Stimulated activated CD4-positive, alpha-beta T cell treated with anti-CD3 and anti-CD28 coated beads, Interleukin-12 subunit alpha, Interleukin-12 subunit beta, amount 100 ng/mL, for 24 hours (primary cell): ENCODE data around the gene DCLRE1C.
"Not testable (repeated sequence)": the region's sequence is repeated elsewhere in the genome, so short reads cannot be mapped to it uniquely, and the experiment has no call there.

Experiments
- DNase-seq, 2 experiments: peaks; one replicate each; pipeline ENCODE4 v3.0.0-alpha.2; 2020; ENCODE audit warnings: low read depth in 2 of 2

Gene DCLRE1C

DNA sequence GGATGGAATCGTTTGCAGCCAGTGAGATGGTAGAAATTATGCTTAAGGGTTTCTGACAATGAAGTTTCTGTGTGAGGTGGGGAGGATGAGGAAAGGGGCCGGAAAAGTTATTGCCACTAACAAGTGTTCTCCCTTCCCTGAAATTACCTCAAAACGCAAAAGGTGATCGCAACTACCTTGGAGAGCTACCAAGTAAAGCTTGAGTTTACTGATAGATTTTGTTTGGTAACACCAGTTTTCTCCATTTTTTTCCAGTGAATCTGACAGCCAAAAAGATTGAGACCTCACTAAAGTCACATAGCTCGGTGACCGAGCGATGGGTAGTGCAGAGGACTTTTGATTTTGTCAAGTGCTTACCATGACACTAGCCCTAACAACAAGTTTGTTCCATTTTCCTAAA is 73.7 kb downstream of the DCLRE1C start:
- no peak for DNase-seq

DNA sequence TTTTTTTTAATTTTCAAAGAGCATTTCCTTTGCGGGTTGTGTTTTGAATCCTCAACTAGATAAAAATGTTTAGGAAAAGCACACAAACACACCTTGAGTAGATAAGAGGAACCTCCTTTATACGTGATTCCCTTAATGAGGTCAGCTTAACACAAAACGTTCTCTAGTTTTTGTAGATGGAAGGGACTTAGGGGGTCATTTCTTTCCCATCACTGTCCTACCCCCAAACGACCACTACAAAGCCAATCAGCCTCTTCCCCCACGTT is 74.0 kb downstream of the DCLRE1C start:
- DNase-seq, result no peak

DNA sequence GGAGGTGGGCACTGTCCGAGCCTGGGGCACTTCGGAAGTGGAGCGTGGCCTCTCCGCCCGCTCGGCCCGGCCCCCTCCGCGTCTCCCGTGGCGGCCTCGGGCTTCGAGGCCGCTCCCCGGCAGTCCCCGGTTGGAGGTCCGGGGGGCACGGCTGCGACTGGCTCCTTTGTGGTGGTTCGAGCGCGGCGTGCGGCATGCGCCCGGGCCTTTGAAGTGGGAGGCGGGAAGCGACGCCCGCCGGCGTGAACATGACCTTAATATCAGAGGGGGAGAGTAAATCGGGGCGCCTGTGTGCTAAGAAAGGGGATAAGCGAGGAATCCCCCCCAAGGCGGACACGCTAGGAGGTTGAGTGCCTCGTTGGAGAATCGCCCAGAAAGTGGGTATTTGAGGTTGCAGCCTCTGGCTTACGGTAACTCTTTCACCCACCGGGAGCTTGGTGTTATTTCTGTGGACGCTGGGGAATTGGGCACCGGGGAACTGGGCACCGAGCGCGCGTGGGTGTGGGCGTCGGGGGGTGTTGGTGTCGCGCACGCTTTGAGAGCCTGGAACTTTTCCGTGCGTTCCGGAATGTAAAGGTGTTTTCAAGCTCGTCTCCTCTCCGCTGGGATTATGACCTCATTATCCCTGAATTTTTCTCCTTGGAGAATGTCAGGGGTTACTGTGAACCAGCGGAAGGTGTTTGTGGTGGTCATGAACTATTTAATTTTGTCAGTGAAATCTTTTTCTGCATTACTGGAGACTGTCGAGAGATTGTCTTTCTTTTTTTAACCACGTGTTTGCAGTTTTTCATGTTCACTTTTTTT is 74.6 kb downstream of the DCLRE1C start:
- peak; percentile 18 to 31 for DNase-seq

DNA sequence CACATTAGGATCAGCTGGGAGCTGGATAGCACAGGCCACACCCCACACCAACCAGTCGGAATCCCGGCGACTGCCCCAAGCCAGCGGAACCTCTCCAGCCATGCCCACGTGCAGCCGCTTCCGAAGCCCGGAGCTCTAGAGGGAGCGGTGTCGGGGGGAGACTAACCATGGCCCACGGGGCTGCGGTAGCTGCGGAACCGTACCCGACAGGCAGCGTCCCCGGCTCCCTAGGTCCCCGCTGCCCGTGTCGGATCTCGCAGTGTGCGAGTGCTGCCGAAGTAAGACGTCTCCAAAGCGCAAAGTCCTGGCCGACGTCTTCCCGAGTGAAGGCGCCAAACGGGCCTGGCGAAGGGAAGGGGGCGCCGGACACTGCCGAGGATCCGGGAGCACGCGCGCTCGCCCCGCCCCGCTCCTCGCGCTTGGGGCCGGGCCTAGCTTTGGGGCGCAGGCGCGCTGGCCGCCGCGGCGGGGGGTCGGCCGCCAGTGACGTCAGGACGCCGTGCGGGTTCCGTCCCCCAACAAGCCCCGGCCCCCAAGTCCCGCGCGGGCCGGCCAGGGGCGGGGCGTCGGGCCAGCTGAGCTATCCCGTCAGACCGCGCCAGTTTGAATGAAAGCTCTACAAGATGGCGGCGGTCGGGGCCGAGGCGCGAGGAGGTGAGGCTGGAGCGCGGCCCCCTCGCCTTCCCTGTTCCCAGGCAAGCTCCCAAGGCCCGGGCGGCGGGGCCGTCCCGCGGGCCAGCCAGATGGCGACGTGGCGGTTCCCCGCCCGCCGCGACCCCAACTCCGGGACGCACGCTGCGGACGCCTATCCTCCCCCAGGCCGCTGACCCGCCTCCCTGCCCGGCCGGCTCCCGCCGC is 75.4 kb downstream of the DCLRE1C start, which contains the start of gene SUV39H2:
TSS of gene SUV39H2 (plus strand) at position 601 of the 858 bp plus-strand sequence. CDS start at position 624, 23 bp downstream.
- peak; percentile 87 to 89 for DNase-seq

DNA sequence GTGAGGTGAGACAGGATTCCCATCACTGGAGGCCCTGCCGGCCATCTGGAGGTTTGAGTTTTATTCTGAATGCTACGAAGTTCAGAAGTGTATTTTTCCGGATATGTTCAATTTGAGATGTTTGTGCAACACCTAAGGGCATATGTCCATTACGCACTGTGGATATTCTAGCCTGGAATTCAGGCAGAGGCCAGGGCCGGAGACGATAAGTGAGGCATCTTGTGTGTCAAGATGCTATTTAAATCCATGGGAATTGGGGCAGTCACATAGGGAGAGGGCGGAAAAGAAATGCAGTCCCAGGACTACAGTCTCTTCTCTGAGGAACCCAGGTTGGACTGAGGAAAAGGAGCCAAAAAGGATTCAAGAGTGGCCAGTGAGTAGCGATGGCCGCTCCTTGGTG is 77.1 kb downstream of the DCLRE1C start:
- no peak for DNase-seq

DNA sequence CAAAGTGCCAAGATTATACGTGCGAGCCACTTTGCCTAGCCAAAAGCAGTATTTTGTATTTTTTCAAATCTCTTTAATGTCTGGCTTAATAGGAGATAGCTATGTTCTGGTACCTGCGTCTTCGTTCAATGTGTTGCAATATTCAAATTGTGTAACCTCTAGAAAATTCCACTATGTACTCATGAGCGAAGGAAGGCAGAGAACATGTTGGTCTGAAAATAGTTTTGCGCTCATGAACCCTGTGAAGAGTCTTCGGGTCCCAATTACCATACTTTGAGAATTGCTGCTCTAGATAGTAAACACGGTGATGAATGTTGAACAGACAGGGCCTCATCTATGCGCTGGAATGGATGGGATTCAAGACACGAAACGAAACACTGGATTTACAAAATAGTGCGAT is 78.0 kb downstream of the DCLRE1C start:
- DNase-seq, result no peak

DNA sequence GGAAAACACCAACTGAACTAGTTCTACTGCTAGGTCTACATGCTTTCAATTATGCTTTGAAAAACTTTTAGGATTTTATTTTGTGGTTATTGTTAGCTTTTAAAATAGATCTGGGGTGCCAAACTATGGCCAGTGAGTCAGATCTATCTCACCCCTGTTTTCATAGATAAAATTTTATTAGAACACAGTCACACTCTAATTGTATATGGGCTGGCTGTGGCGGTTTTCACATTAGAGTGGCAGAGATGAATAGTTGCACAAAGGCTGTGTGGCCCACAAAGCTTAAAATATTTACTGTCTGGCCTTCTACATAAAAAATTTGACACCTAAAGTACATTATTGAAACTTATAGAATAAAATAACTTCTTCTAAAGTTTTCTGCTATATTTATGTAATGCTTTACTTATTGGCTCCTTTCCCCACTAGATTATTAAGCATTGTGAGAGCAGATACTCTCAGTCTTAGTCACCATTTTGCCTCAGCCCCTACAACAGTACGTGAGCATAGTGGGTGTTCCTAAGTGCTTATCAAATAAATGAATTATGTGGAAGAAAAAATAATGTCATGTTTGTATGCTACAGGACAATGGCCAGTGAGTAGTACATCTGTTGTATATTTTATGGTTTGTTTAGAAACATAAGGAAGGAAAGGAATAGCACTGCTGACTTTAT is 80.7 kb downstream of the DCLRE1C start:
- no peak for DNase-seq

DNA sequence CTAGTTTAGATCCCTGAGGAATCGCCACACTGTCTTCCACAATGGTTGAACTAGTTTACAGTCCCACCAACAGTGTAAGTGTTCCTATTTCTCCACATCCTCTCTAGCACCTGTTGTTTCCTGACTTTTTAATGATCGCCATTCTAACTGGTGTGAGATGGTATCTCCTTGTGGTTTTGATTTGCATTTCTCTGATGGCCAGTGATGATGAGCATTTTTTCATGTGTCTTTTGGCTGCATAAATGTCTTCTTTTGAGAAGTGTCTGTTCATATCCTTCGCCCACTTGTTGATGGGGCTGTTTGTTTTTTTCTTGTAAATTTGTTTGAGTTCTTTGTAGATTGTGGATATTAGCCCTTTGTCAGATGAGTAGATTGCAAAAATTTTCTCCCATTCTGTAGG is 89.0 kb downstream of the DCLRE1C start:
- DNase-seq, result not testable (repeated sequence)

DNA sequence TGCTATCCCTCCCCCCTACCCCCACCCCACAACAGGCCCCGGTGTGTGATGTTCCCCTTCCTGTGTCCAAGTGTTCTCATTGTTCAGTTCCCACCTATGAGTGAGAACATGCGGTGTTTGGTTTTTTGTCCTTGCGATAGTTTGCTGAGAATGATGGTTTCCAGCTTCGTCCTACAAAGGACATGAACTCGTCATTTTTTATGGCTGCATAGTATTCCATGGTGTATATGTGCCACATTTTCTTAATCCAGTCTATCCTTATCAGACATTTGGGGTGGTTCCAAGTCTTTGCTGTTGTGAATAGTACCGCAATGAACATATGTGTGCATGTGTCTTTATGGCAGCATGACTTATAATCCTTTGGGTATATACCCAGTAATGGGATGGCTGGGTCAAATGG is 89.4 kb downstream of the DCLRE1C start:
- not testable (repeated sequence) for DNase-seq

DNA sequence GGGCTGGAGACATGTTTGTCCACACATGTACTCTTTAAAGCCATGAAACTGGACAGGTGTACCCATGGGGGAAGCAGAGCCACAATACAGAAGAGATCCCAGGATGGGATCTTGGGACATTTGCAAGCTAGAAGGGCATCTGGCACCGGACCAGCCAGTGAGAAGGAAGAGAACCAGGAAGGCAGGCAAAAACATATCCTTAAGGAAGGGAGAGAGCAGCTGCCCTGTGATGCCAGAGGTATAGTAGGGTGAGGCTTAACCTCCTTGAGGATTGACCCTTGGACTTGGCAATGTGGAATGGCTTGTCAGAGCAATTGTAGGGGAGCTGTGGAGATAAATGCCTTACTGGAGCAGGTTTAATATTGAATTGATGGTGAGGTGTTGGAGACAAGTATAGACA is 93.1 kb downstream of the DCLRE1C start:
- DNase-seq, result no peak

DNA sequence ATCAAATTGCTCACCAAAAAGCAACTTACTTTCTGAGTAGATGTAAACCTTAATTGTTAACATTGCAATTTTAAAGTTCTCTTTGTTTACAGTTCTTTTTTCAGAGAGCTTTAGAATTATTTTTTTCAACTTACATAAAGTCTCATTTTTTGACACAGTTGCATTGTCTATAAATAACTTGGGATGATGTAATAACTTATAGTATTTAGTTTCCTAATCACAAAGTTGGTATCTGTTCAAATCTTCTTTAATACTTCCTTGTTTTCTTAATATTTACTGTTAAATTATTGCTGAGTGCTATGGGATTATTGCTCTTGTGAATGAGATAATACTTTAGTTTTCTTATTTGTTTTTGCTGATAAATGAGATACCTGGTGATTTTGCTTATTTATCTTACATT is 94.1 kb downstream of the DCLRE1C start:
- no peak for DNase-seq

DNA sequence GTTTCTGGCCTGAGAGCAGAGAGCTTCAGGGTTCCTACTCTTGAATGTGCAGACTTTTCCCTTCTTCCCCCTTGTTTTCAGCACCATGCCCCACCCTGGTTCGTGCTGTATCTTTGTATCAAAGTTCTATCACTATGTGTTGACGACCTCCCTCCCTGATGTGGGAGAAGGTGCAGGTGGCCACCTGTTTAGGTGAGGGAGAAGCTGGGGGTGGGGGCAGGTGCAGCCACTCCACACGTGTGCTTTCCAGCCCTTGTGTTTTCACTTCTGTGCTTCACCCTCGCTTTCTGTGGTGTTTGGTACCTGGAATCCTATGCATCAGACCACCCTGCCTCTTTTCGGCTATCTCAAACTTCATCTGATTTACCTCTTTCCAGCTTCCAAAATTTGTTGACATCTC is 94.9 kb downstream of the DCLRE1C start:
- DNase-seq, result no peak

DNA sequence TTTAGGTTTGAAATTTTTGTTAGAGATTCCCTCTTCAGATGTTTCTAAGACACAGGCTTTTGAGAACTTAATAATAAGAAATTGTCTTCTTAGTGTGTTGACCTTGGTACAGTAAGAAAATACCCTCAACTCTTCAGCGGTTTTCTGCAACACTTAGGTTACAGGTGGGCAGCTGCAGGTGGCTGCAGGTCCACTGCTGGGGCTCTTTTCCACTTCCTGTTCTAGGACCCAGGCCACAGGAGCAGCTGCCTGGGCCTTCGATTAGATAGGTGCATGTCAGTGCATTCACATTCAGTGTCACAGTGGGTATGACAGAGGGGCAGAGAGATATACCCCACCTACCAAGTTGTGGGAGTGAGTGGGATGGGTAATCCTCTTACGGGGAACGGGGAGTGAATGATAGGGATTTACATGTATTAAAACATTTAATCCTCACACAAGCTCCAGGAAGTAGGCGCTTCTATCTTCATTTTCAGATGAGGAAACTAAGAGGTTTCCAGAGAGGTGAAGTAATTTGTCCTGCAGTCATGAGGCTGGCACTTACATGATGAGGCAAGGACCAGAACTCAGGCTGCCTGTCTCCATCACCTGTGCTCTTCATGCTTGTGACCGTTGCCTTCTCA is 95.4 kb downstream of the DCLRE1C start:
- no peak for DNase-seq

DNA sequence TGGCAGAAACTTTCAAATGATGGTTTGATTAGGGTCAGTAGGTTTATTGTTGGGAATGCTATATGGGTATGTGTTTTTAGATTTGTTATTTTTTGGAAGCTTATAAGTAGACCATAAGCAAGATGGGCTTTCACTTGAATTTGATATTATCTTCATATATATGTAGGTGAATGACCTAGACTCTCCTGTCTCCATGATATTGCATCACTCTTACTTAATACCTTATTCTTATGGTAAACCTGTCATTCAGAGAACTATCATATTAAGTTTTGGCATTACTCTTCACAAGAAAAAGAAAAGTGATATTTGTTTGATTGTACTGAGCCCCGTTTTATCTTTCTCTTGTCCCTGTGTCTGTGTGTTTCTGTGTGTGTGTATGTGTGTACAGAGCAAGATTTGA is 98.4 kb downstream of the DCLRE1C start:
- no peak for DNase-seq

DNA sequence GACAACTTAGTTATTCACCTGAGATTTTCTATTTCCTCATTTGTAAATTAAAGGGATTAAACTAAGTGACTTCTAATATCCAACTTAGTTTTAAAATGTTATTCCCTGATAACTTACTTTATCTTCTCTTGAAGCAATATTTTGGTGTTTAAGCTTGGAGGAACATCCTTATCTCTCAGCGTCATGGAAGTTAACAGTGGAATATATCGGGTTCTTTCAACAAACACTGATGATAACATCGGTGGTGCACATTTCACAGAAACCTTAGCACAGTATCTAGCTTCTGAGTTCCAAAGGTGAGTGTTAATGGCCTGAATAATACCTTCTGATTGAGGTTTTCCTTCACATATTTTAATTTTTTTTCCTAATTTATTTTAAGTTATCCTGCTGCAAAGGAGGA is 101.7 kb downstream of the DCLRE1C start:
- DNase-seq, result no peak
